Superior temporal gyrus (tissue), 1 donor: ENCODE data around the gene SEPTIN6.

Experiments used
- DNase-seq: peaks from one replicate; pipeline ENCODE4 v3.0.0-alpha.2; 2016; ENCODE audit errors: extremely low spot score

SEPTIN6 gene

GRCh38 chrX:119648421-119648775 is 44.6 kb downstream of the SEPTIN6 start:
- DNase-seq = no peak

GRCh38 chrX:119647552-119648420 is 45.2 kb downstream of the SEPTIN6 start:
- DNase-seq = no peak

GRCh38 chrX:119647089-119647488 is 45.9 kb downstream of the SEPTIN6 start:
- no peak for DNase-seq

GRCh38 chrX:119646515-119646914 is 46.5 kb downstream of the SEPTIN6 start:
- DNase-seq = no peak

GRCh38 chrX:119643696-119644095 is 49.3 kb downstream of the SEPTIN6 start:
- no peak for DNase-seq
